CD4-positive, alpha-beta T cell treated with Interleukin-1 beta for 1 hour (primary cell): ENCODE measurements around the gene MAGI2.

Experiments
- DNase-seq, 2 donors: peaks; one replicate each; pipeline ENCODE4 v3.0.0-alpha.2; 2020 to 2022

Gene MAGI2

GRCh38 chr7:78768859-78769258 lies 684.6 kb downstream of the MAGI2 start:
- no peak for DNase-seq

- DNase-seq = no peak
These were observed 687.3 kb downstream of the MAGI2 start for GRCh38 chr7:78765943-78766729.

GRCh38 chr7:78764571-78764970 lies 688.9 kb downstream of the MAGI2 start:
- DNase-seq = no peak

GRCh38 chr7:78762625-78763024 lies 690.8 kb downstream of the MAGI2 start:
- no peak for DNase-seq

GRCh38 chr7:78760620-78761355 lies 692.7 kb downstream of the MAGI2 start:
- no peak for DNase-seq

- no peak for DNase-seq
These were observed 700.9 kb downstream of the MAGI2 start for GRCh38 chr7:78752554-78752953.

GRCh38 chr7:78751253-78751652 lies 702.2 kb downstream of the MAGI2 start:
- DNase-seq = no peak

- DNase-seq = no peak
These were observed 704.3 kb downstream of the MAGI2 start for GRCh38 chr7:78749052-78749746.

GRCh38 chr7:78747592-78747991 lies 705.9 kb downstream of the MAGI2 start:
- no peak for DNase-seq

GRCh38 chr7:78746301-78746700 lies 707.2 kb downstream of the MAGI2 start:
- DNase-seq = no peak

GRCh38 chr7:78742694-78743093 lies 710.8 kb downstream of the MAGI2 start:
- DNase-seq = no peak

- DNase-seq = no peak
These were observed 716.9 kb downstream of the MAGI2 start for GRCh38 chr7:78736548-78736947.

- no peak for DNase-seq
These were observed 718.8 kb downstream of the MAGI2 start for GRCh38 chr7:78734626-78735025.

GRCh38 chr7:78720066-78720465 lies 733.4 kb downstream of the MAGI2 start:
- no peak for DNase-seq

- DNase-seq = no peak
These were observed 735.3 kb downstream of the MAGI2 start for GRCh38 chr7:78718212-78718611.

GRCh38 chr7:78716876-78717275 lies 736.6 kb downstream of the MAGI2 start:
- DNase-seq = no peak

- no peak for DNase-seq
These were observed 739.1 kb downstream of the MAGI2 start for GRCh38 chr7:78714356-78714755.

- DNase-seq = no peak
These were observed 741.4 kb downstream of the MAGI2 start for GRCh38 chr7:78712111-78712510.

- no peak for DNase-seq
These were observed 743.8 kb downstream of the MAGI2 start for GRCh38 chr7:78709658-78710057.

GRCh38 chr7:78704504-78704903 lies 749.0 kb downstream of the MAGI2 start:
- no peak for DNase-seq

- no peak for DNase-seq
These were observed 750.1 kb downstream of the MAGI2 start for GRCh38 chr7:78703391-78703790.

- no peak for DNase-seq
These were observed 750.7 kb downstream of the MAGI2 start for GRCh38 chr7:78702770-78703169.

GRCh38 chr7:78695826-78696225 lies 757.6 kb downstream of the MAGI2 start:
- DNase-seq = no peak

- DNase-seq = no peak
These were observed 761.9 kb downstream of the MAGI2 start for GRCh38 chr7:78691584-78691983.
